Hematopoietic multipotent progenitor cell treated with erythropoietin and hydrocortisone succinate and interleukin-3 and kit ligand, for 15 days (in vitro differentiated cells): ENCODE measurements around the gene NUP37.

Experiments used
- DNase-seq: peaks from one replicate; pipeline ENCODE4 v3.0.0-alpha.2; 2015; ENCODE audit warnings: low spot score

Gene NUP37

GRCh38 chr12:102026728-102027127 lies 93.2 kb downstream of the NUP37 start:
- DNase-seq, result no peak

- no peak for DNase-seq
Observed at GRCh38 chr12:102024765-102025164, 95.1 kb downstream of the NUP37 start.

DNA sequence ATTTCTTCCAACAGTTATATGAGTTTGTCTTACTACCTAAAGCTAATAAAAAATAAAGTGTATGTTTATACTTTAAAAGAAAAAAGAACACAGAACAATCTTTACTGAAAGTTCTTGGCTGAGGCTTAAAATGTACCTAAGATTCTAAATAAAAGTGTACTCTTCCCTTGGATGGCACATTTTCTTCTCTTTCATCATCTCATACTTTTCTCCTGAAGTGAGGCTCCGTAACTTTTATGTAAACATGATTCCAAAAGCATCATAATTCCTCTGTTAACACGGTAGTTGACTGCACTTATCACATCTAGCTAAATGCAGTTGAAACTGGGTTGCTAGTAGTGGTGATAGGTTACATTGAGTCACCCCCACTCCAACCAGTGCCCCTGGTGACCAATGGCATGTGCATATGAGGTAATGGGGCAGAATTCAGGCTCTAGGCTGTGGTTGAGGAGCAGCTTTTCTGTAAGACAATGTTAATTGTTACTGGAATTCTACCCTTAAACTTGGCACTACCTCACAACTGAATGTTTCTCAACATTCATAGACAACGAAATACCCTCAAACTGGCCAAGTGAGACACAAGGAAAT lies 96.5 kb downstream of the NUP37 start:
- DNase-seq, result no peak
